ENCODE measurements around the gene WFDC2. TPM values are rescaled to one million over a fixed set of nuclear protein-coding genes. Genes with fewer than 3 reads are reported as not detected.

WFDC2 gene
- total RNA-seq, 1 donor from 2014 or later = 172 TPM

DNA sequence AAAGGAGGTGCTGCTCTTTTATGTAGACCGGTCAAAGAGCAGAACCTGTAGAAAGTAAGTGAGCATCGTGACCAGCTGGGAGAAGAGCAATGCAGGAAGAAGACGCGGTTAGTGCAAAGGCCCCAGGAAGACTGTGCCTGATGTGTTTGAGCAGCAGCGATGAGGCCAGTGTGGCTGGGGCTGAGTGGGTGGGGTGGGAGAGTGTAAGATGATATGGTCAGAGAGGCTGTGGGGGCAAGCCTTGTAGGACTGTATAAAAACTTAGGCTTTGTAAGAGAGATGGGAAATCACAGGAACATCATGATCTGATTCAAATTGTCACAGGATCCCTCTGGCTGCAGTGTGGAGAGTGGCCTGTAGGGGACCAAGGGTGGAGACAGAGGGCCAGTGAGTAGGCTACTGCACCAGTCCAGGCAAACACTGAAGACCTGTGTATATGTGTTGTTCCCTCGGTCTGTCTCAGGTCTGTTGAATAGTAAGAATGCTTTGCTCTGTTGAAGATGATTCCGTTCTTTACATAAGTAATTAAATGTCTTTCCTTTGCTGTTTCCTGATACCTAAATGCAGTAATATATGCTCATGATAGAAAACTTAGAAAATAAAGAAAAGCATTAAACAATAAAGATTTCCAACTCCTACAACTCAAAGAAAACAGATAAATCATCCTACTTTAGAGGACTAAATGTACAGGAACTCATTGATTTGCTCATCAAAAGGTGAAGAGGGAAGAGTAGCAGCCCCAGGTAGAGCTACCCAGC, 23.6 kb upstream of the WFDC2 start:
- Histone ChIP-seq H3K27ac (no peak overlapping the region), H3K4me1 (no peaks in the 10 kb centered on the region), H3K27me3 (ENCODE audit: low read depth) (no peaks in the 10 kb centered on the region), H3K9me3 (no peaks in the 10 kb centered on the region), H3K4me3 (no peak overlapping the region), H3K36me3 (no peaks in the 10 kb centered on the region)
- TF ChIP-seq, protein P1, sequence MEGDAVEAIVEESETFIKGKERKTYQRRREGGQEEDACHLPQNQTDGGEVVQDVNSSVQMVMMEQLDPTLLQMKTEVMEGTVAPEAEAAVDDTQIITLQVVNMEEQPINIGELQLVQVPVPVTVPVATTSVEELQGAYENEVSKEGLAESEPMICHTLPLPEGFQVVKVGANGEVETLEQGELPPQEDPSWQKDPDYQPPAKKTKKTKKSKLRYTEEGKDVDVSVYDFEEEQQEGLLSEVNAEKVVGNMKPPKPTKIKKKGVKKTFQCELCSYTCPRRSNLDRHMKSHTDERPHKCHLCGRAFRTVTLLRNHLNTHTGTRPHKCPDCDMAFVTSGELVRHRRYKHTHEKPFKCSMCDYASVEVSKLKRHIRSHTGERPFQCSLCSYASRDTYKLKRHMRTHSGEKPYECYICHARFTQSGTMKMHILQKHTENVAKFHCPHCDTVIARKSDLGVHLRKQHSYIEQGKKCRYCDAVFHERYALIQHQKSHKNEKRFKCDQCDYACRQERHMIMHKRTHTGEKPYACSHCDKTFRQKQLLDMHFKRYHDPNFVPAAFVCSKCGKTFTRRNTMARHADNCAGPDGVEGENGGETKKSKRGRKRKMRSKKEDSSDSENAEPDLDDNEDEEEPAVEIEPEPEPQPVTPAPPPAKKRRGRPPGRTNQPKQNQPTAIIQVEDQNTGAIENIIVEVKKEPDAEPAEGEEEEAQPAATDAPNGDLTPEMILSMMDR (IDR thresholded peaks at IDR 0.05) = peak; percentile 43
- ATAC-seq = peak in 1 of 2 donors; percentile 56
- intact Hi-C loops (cut with DNase I) = no loop called here
- DNase-seq = no peak

DNA sequence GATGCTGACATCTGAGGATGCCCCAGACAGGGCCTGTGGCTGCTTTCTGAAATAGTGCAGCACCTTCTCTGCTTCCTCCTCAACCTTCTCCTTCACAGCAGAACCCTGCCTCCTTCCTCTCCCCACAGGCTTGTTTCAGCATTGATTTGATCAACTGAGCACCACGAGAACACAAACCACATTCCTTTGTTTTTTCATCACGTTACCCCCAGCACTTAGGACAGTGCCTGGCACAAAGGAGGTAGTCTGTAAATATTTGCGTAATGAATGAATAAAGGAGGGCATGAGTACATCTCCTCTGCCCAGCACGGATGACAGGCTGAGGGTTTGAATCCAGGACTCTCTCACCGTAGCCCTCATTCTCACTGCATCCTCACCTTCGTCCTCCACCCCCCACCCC, 21.3 kb upstream of the WFDC2 start:
- TF ChIP-seq, protein P1 (IDR thresholded peaks at IDR 0.05) = no peak
- DNase-seq (no peak), ATAC-seq (no peak)
- H3K9me3 ChIP-seq = no peaks in the 10 kb centered on the region
- intact Hi-C loops (cut with DNase I) = no loop called here
- H3K27ac ChIP-seq = no peak overlapping the region
- no peaks in the 10 kb centered on the region for H3K4me1 ChIP-seq
- H3K4me3 ChIP-seq = no peak overlapping the region
- no peaks in the 10 kb centered on the region for H3K27me3 ChIP-seq (ENCODE audit: low read depth)
- no peaks in the 10 kb centered on the region for H3K36me3 ChIP-seq

DNA sequence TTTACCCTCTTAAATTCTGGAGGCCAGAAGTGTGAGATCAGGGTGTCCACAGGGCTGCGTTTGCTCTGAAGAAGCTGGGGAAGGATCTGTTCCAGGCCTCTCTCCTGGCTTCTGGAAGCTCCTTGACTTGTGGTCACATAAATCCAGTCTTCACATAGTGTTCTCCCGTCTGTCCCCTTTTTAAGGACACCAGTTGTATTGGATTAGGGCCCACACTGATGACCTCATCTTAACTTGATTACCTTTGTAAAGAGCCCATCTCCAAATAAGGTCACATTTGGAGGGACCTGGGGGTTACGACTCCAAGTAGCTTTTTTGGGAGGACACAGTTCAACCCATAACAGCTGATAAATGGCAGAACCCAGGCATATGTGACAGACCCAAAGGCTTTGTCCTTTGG, 20.0 kb upstream of the WFDC2 start:
- peak in 1 of 2 donors; percentile 11 for ATAC-seq
- DNase-seq = no peak

DNA sequence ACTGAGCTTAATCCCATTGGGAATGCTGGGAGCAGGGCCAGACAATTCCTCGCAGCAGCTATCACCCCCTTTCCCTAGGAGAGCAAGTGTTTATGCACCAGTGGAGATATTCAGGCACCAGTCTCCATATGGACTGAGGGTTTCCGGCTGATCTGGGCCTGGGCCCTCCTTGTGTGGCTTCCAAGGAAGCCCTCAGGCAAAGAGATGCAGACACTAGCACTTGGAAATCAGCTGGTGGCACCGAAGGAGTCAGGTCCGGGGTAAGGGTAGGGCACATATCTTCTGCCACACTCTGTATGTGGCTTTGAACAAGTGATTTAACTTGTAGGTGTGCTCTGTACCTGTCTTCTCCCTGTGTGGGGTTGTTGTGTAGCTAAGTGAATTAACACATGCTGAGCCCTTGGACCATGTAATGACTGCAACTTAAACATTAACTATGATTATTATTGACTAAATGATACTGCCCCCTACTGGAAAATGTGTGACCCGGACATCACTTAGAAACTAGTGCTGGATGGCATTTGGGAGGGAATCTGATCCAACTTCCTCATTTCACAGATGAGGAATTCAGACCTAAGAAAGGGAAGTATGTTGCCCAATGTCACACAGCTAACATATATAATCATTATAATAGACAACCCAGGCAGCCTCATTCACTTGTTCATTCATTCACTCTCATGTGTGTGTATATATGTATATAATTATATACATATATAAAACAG, 19.3 kb upstream of the WFDC2 start:
- no peaks in the 10 kb centered on the region for H3K36me3 ChIP-seq
- H3K27ac ChIP-seq = no peak overlapping the region
- no peaks in the 10 kb centered on the region for H3K27me3 ChIP-seq (ENCODE audit: low read depth)
- intact Hi-C loops (cut with DNase I) = no loop called here
- no peaks in the 10 kb centered on the region for H3K4me1 ChIP-seq
- TF ChIP-seq, protein P1 (IDR thresholded peaks at IDR 0.05) = peak; percentile 63
- H3K4me3 ChIP-seq = no peak overlapping the region
- DNase-seq = no peak
- no peaks in the 10 kb centered on the region for H3K9me3 ChIP-seq
- ATAC-seq = peak; percentile 57 to 76

More for the DNA sequence above, 20.0 kb upstream of the WFDC2 start:
- H3K9me3 ChIP-seq = no peaks in the 10 kb centered on the region
- no peaks in the 10 kb centered on the region for H3K27me3 ChIP-seq (ENCODE audit: low read depth)
- H3K27ac ChIP-seq = no peak overlapping the region
- H3K4me1 ChIP-seq = no peaks in the 10 kb centered on the region
- TF ChIP-seq, protein P1 (IDR thresholded peaks at IDR 0.05) = no peak
- H3K4me3 ChIP-seq = no peak overlapping the region
- H3K36me3 ChIP-seq = no peaks in the 10 kb centered on the region
- intact Hi-C loops (cut with DNase I) = no loop called here

DNA sequence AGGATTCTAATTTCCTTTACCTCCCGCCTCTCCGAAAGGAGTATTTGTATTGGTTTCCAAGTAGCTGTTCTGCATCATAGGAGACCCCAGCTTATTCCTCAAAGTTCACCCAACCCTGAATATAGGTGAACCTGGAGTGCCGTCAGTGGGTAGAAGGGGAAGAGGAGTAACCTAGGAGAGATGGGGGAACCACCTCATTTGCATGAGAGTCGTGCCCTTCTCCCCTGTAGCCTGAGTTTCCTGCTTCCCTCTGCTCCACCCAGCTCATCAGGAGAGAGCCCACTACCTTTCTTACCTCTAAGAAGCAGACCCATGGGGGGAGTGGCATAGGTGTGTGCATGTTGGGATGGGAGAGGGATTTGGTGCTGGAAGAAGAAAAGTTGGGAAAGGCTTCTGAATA, 17.3 kb upstream of the WFDC2 start:
- Histone ChIP-seq H3K36me3 (no peaks in the 10 kb centered on the region), H3K4me1 (no peaks in the 10 kb centered on the region), H3K27me3 (ENCODE audit: low read depth) (no peaks in the 10 kb centered on the region), H3K9me3 (no peaks in the 10 kb centered on the region), H3K27ac (no peak overlapping the region), H3K4me3 (no peak overlapping the region)
- intact Hi-C loops (cut with DNase I) = no loop called here
- no peak for DNase-seq
- TF ChIP-seq, protein P1 (IDR thresholded peaks at IDR 0.05) = no peak
- ATAC-seq = no peak

Data from lower lobe of right lung (tissue), 2 donors.